CD14-positive monocyte (primary cell): ENCODE results near the gene HMGN2. TPM values are rescaled to one million over a fixed set of nuclear protein-coding genes. Genes with fewer than 3 reads are reported as not detected.

Source experiments
- DNase-seq, 3 donors: peaks; one replicate each; pipeline ENCODE4 v3.0.0-alpha.2; 2011 to 2022
- H2AFZ ChIP-seq: 2 replicates; pipeline ENCODE4 v1.6.0; 2012; ENCODE audit warnings: mild to moderate bottlenecking, low read depth, low read length, inconsistent platforms; ENCODE audit not compliant: insufficient read depth, poor library complexity, severe bottlenecking
- H3K27ac ChIP-seq, 2 donors: 1 replicate in 1 of 2; 2 replicates in 1 of 2; pipeline ENCODE4 v1.5.1; 2012 to 2013; ENCODE audit warnings: low read length in 2 of 2, control low read depth in 1 of 2, inconsistent platforms in 1 of 2, low read depth in 1 of 2, mild to moderate bottlenecking in 1 of 2
- H3K27me3 ChIP-seq, 2 donors: one replicate each; pipeline versions ENCODE4 v1.6.0 to v1.6.1; 2011 to 2013; ENCODE audit warnings: low read length in 2 of 2; ENCODE audit not compliant: control insufficient read depth in 2 of 2, insufficient read depth in 2 of 2
- H3K36me3 ChIP-seq, 2 donors: replicated peaks in 1 of 2; 1 replicate in 1 of 2; 2 replicates in 1 of 2; pipeline versions ENCODE4 v1.5.1 to v1.6.1; 2012 to 2013; ENCODE audit warnings: low read length in 2 of 2, control low read depth in 1 of 2, inconsistent platforms in 1 of 2, mild to moderate bottlenecking in 1 of 2; ENCODE audit not compliant: insufficient read depth in 2 of 2, control insufficient read depth in 1 of 2
- H3K4me1 ChIP-seq, 2 donors: 1 replicate in 1 of 2; 2 replicates in 1 of 2; pipeline versions ENCODE4 v1.5.1 to v1.6.1; 2012 to 2013; ENCODE audit warnings: low read length in 2 of 2, control low read depth in 1 of 2, inconsistent platforms in 1 of 2, mild to moderate bottlenecking in 1 of 2, moderate library complexity in 1 of 2; ENCODE audit not compliant: insufficient read depth in 2 of 2, control insufficient read depth in 1 of 2
- H3K4me2 ChIP-seq: replicated peaks from 2 replicates; pipeline ENCODE3; 2012; ENCODE audit warnings: low read length, moderate library complexity, mild to moderate bottlenecking; ENCODE audit not compliant: poor library complexity, severe bottlenecking; ENCODE audit errors: extremely low read depth
- H3K4me3 ChIP-seq, 3 experiments: fragments of 200-600 bp in 1 of 3; sonication (generic) in 1 of 3; replicated peaks in 1 of 3; 1 replicate in 2 of 3; 2 replicates in 1 of 3; pipeline ENCODE4 v1.5.1; 2011 to 2013; ENCODE audit warnings: low read length in 3 of 3, mild to moderate bottlenecking in 3 of 3, control low read depth in 2 of 3, low read depth in 2 of 3, inconsistent platforms in 1 of 3, moderate library complexity in 1 of 3
- H3K79me2 ChIP-seq: 2 replicates; pipeline ENCODE4 v1.6.0; 2012; ENCODE audit warnings: mild to moderate bottlenecking, control low read depth, inconsistent platforms, low read length, moderate library complexity; ENCODE audit not compliant: insufficient read depth
- H3K9ac ChIP-seq: 2 replicates; pipeline ENCODE4 v1.6.0; 2017; ENCODE audit warnings: low read length, mild to moderate bottlenecking; ENCODE audit not compliant: insufficient read depth, poor library complexity, severe bottlenecking
- H3K9me3 ChIP-seq, 2 donors: replicated peaks in 1 of 2; 1 replicate in 1 of 2; 2 replicates in 1 of 2; pipeline versions ENCODE4 v1.5.1 to v1.6.1; 2012 to 2013; ENCODE audit warnings: low read length in 2 of 2, control low read depth in 1 of 2; ENCODE audit not compliant: control insufficient read depth in 1 of 2, insufficient read depth in 1 of 2
- H4K20me1 ChIP-seq: 2 replicates; pipeline ENCODE4 v1.6.0; 2012; ENCODE audit warnings: mild to moderate bottlenecking, low read length, control low read depth, moderate library complexity; ENCODE audit not compliant: insufficient read depth
- H3K27ac Mint-ChIP-seq, 7 donors: one replicate each; pipeline ENCODE4 v1.8.0; 2020; ENCODE audit warnings: mild to moderate bottlenecking in 7 of 7, mixed read lengths in 7 of 7, moderate library complexity in 6 of 7, inconsistent platforms in 2 of 7
- H3K27me3 Mint-ChIP-seq, 3 donors: one replicate each; pipeline ENCODE4 v1.8.0; 2021 to 2022; ENCODE audit warnings: low read depth in 3 of 3, mild to moderate bottlenecking in 3 of 3, mixed read lengths in 3 of 3, moderate library complexity in 3 of 3, inconsistent platforms in 1 of 3
- H3K36me3 Mint-ChIP-seq, 2 donors: one replicate each; pipeline ENCODE4 v1.8.0; 2020; ENCODE audit warnings: mixed read lengths in 2 of 2, inconsistent platforms in 1 of 2, mild to moderate bottlenecking in 1 of 2
- H3K4me1 Mint-ChIP-seq: one replicate; pipeline ENCODE4 v1.8.0; 2020; ENCODE audit warnings: mild to moderate bottlenecking, mixed read lengths
- H3K4me3 Mint-ChIP-seq, 2 donors: one replicate each; pipeline ENCODE4 v1.8.0; 2020; ENCODE audit warnings: mild to moderate bottlenecking in 2 of 2, mixed read lengths in 2 of 2, moderate library complexity in 1 of 2
- H3K9me3 Mint-ChIP-seq, 7 donors: one replicate each; pipeline ENCODE4 v1.8.0; 2020 to 2022; ENCODE audit warnings: mixed read lengths in 7 of 7, mild to moderate bottlenecking in 6 of 7, moderate library complexity in 6 of 7, inconsistent platforms in 2 of 7
- CTCF ChIP-seq: fragments of 200-600 bp; IDR thresholded peaks from one replicate; pipeline ENCODE4 v1.8.0; 2022; ENCODE audit warnings: antibody characterized with exemption, mild to moderate bottlenecking
- WGBS: methylation state at CpG from one replicate; pipeline ENCODE4 v1.1.5; 2013; ENCODE audit warnings: missing lambda C conversion rate; ENCODE audit not compliant: insufficient coverage; 5-methylcytosine and 5-hydroxymethylcytosine counted together
- intact Hi-C, 2 donors: fragments of 100-400 bp; cut with micrococcal nuclease; formaldehyde crosslinking; loops; one replicate each; pipeline versions ENCODE4 v1.15.0 to v1.15.1; 2023
- polyA plus RNA-seq, 3 donors: library from polyadenylated mRNA; depleted of rRNA in 1 of 3; unstranded in 2 of 3; stranded (reverse) in 1 of 3; fragments of 300-500 nt in 2 of 3; fragments of >200 nt in 1 of 3; fragmentation: Illumina TruSeq in 2 of 3; gene quantifications; 1 replicate in 2 of 3; 2 replicates in 1 of 3; pipeline ENCODE4 v1.2.3, GENCODE V29; 2012 to 2021

HMGN2 gene
- polyA plus RNA-seq, 3 donors, result 400 to 575 (median 555) TPM

DNA sequence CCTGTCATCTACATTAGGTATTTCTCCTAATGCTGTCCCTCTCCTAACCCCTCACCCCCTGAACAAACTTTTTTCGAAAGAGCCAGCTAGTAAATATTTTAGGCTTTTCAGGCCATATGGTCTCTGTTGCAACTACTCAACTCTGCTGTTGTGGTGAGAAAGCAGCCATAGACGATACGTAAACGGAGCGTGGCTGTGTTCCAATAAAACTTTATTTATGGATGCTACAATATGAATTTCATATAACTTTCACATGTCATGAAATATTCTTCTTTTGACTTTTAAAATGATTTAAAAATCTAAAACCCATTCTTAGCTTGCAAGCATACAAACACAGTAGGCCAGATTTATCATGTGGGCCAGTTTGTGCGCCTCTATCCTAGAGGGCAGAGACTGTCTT, 46.1 kb downstream of the HMGN2 start:
- H3K4me1 ChIP-seq, result peaks cover 5 to 8% of the 10 kb centered on the region in 2 donors
- no peaks in the 10 kb centered on the region for H3K79me2 ChIP-seq
- H3K9ac ChIP-seq, result no peak overlapping the region
- no peak overlapping the region for H3K4me2 ChIP-seq
- H3K9me3 ChIP-seq, result no peaks in the 10 kb centered on the region
- intact Hi-C loops, result no loop called here
- Mint-ChIP-seq H3K27ac (no peak overlapping the region), H3K36me3 (no peaks in the 10 kb centered on the region), H3K9me3 (no peaks in the 10 kb centered on the region), H3K4me1 (peaks cover 13% of the 10 kb centered on the region), H3K4me3 (no peak overlapping the region), H3K27me3 (peaks cover under 1 to 4% (median 3%) of the 10 kb centered on the region in 3 donors)
- H3K27ac ChIP-seq, result no peak overlapping the region
- H3K27me3 ChIP-seq, result no peaks in the 10 kb centered on the region
- no peak overlapping the region for H3K4me3 ChIP-seq
- no peaks in the 10 kb centered on the region for H3K36me3 ChIP-seq
- H2AFZ ChIP-seq, result no peak overlapping the region
- DNase-seq, result no peak
- H4K20me1 ChIP-seq, result no peaks in the 10 kb centered on the region
- TF ChIP-seq CTCF, result no peak
- 100% methylated on average over 1 of the region's 6 CpGs for WGBS

- no peak overlapping the region for H2AFZ ChIP-seq
- Mint-ChIP-seq H3K27ac (peak overlapping the region in 1 of 7 donors; percentile 64), H3K27me3 (peaks cover 9 to 17% (median 16%) of the 10 kb centered on the region in 3 donors), H3K9me3 (no peaks in the 10 kb centered on the region), H3K36me3 (no peaks in the 10 kb centered on the region), H3K4me1 (peaks cover 13% of the 10 kb centered on the region), H3K4me3 (no peak overlapping the region)
- intact Hi-C loops, result no loop called here
- H3K4me3 ChIP-seq, result no peak overlapping the region
- peaks cover 5 to 8% of the 10 kb centered on the region in 2 donors for H3K4me1 ChIP-seq
- no peak overlapping the region for H3K4me2 ChIP-seq
- no peak overlapping the region for H3K9ac ChIP-seq
- no peak overlapping the region for H3K27ac ChIP-seq
- no peaks in the 10 kb centered on the region for H3K79me2 ChIP-seq
- H3K27me3 ChIP-seq, result no peaks in the 10 kb centered on the region
- H3K9me3 ChIP-seq, result no peaks in the 10 kb centered on the region
- WGBS, result 100% methylated on average over 2 of the region's 5 CpGs
- no peaks in the 10 kb centered on the region for H4K20me1 ChIP-seq
- no peaks in the 10 kb centered on the region for H3K36me3 ChIP-seq
- DNase-seq, result no peak
- TF ChIP-seq CTCF, result no peak
These were observed 48.1 kb downstream of the HMGN2 start for GRCh38 chr1:26520339-26520738.
